Chondrocyte (in vitro differentiated cells): ENCODE measurements around the gene DYNLT3. TPM values are rescaled to one million over a fixed set of nuclear protein-coding genes. Genes with fewer than 3 reads are reported as not detected.

Experiments used
- DNase-seq: peaks from one replicate; pipeline ENCODE4 v3.0.0; 2021; ENCODE audit warnings: mixed read lengths, low spot score
- H3K27ac Mint-ChIP-seq: one replicate; pipeline ENCODE4 v1.8.0; 2021; ENCODE audit warnings: mild to moderate bottlenecking, moderate library complexity, mixed read lengths; ENCODE audit not compliant: unreplicated experiment
- H3K27me3 Mint-ChIP-seq: 2 replicates; pipeline ENCODE4 v1.8.0; 2021; ENCODE audit warnings: low read depth, mixed read lengths
- H3K36me3 Mint-ChIP-seq: 2 replicates; pipeline ENCODE4 v1.8.0; 2021; ENCODE audit warnings: low read depth, mixed read lengths
- H3K4me1 Mint-ChIP-seq: 2 replicates; pipeline ENCODE4 v1.8.0; 2021; ENCODE audit warnings: low read depth, mild to moderate bottlenecking, mixed read lengths
- H3K4me3 Mint-ChIP-seq: one replicate; pipeline ENCODE4 v1.8.0; 2021; ENCODE audit warnings: mild to moderate bottlenecking, moderate library complexity, mixed read lengths; ENCODE audit not compliant: unreplicated experiment
- H3K9me3 Mint-ChIP-seq: 2 replicates; pipeline ENCODE4 v1.8.0; 2021; ENCODE audit warnings: low read depth, mixed read lengths
- CTCF ChIP-seq: fragments of 200-600 bp; sonication (generic); IDR thresholded peaks from 2 replicates; pipeline ENCODE4 v1.5.0; 2021; ENCODE audit warnings: antibody characterized with exemption, mild to moderate bottlenecking, moderate library complexity
- total RNA-seq: library from RNA; stranded (reverse); gene quantifications from 3 replicates; pipeline ENCODE4 v1.2.1, GENCODE V29; 2021

The DYNLT3 gene
- total RNA-seq, 1 donor from 2014 or later: 35.8 TPM

GRCh38 chrX:37862851-37863250 is 15.5 kb upstream of the DYNLT3 start:
- no peaks in the 10 kb centered on the region for H3K27me3 Mint-ChIP-seq
- no peak for DNase-seq
- no peaks in the 10 kb centered on the region for H3K9me3 Mint-ChIP-seq
- no peaks in the 10 kb centered on the region for H3K36me3 Mint-ChIP-seq
- H3K4me3 Mint-ChIP-seq: no peak overlapping the region
- H3K4me1 Mint-ChIP-seq: peaks cover 13% of the 10 kb centered on the region
- TF ChIP-seq CTCF: no peak
- no peak overlapping the region for H3K27ac Mint-ChIP-seq

- DNase-seq: no peak
- Mint-ChIP-seq H3K27me3 (no peaks in the 10 kb centered on the region), H3K36me3 (no peaks in the 10 kb centered on the region), H3K4me1 (peaks cover 13% of the 10 kb centered on the region), H3K4me3 (no peak overlapping the region), H3K27ac (no peak overlapping the region), H3K9me3 (no peaks in the 10 kb centered on the region)
- no peak for TF ChIP-seq CTCF
Measured at GRCh38 chrX:37860721-37861120, 13.3 kb upstream of the DYNLT3 start.

DNA sequence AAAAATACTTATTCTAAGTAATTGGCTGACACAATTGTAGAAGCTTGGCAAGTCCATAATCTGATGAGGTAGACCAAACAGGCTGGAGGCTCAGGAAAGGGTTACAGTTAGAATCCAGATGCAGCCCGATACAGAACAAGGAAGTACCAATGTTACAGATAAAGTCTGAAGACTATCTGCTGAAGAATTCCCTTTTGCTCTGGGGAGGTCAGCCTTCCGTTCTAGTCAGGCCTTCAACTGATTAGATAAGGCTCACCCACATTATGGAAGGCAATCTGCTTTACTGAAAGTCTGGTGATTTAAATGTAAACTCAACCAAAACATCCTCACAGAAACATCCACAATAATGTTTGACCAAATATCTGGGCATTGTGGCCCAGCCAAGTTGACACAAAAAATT is 7.4 kb upstream of the DYNLT3 start:
- Mint-ChIP-seq H3K27ac (no peak overlapping the region), H3K27me3 (no peaks in the 10 kb centered on the region), H3K4me1 (no peaks in the 10 kb centered on the region), H3K4me3 (no peak overlapping the region), H3K9me3 (no peaks in the 10 kb centered on the region), H3K36me3 (no peaks in the 10 kb centered on the region)
- no peak for DNase-seq
- no peak for TF ChIP-seq CTCF

- TF ChIP-seq CTCF: no peak
- no peak overlapping the region for H3K4me3 Mint-ChIP-seq
- DNase-seq: no peak
- H3K9me3 Mint-ChIP-seq: no peaks in the 10 kb centered on the region
- H3K4me1 Mint-ChIP-seq: no peaks in the 10 kb centered on the region
- no peak overlapping the region for H3K27ac Mint-ChIP-seq
- H3K36me3 Mint-ChIP-seq: no peaks in the 10 kb centered on the region
- H3K27me3 Mint-ChIP-seq: no peaks in the 10 kb centered on the region
Measured at GRCh38 chrX:37854148-37854547, 6.8 kb upstream of the DYNLT3 start.

- H3K27me3 Mint-ChIP-seq: no peaks in the 10 kb centered on the region
- H3K36me3 Mint-ChIP-seq: no peaks in the 10 kb centered on the region
- peak overlapping the region; percentile 75 for H3K4me3 Mint-ChIP-seq
- H3K4me1 Mint-ChIP-seq: peaks cover 8% of the 10 kb centered on the region
- no peak for DNase-seq
- H3K27ac Mint-ChIP-seq: peak overlapping the region; percentile 85
- no peaks in the 10 kb centered on the region for H3K9me3 Mint-ChIP-seq
- no peak for TF ChIP-seq CTCF
Measured at GRCh38 chrX:37847733-37848197, 394 bp upstream of the DYNLT3 start.
